ENCODE data around the gene PPHLN1.

Gene PPHLN1

GRCh38 chr12:42442888-42443287 lies 116.9 kb downstream of the PPHLN1 start:
- DNase-seq (ENCODE audit: low spot score) = no peak
- in situ Hi-C loops (cut with MboI; ENCODE audit: low sequenced_read_pairs, unreplicated experiment) = no loop called here
- no peak for TF ChIP-seq CTCF (IDR thresholded peaks at IDR 0.05; ENCODE audit: borderline replicate concordance, control extremely low read depth, extremely low read depth, insufficient read depth, missing control alignments)

GRCh38 chr12:42444192-42444943 lies 118.4 kb downstream of the PPHLN1 start:
- in situ Hi-C loops (cut with MboI; ENCODE audit: low sequenced_read_pairs, unreplicated experiment) = no loop called here
- no peak for TF ChIP-seq CTCF (IDR thresholded peaks at IDR 0.05; ENCODE audit: borderline replicate concordance, control extremely low read depth, extremely low read depth, insufficient read depth, missing control alignments)
- no peak for DNase-seq (ENCODE audit: low spot score)

- TF ChIP-seq CTCF (IDR thresholded peaks at IDR 0.05; ENCODE audit: borderline replicate concordance, control extremely low read depth, extremely low read depth, insufficient read depth, missing control alignments) = no peak
- in situ Hi-C loops (cut with MboI; ENCODE audit: low sequenced_read_pairs, unreplicated experiment) = no loop called here
- no peak for DNase-seq (ENCODE audit: low spot score)
Measured at GRCh38 chr12:42445891-42446290, 119.9 kb downstream of the PPHLN1 start.

GRCh38 chr12:42446761-42447160 lies 120.8 kb downstream of the PPHLN1 start:
- TF ChIP-seq CTCF (IDR thresholded peaks at IDR 0.05; ENCODE audit: borderline replicate concordance, control extremely low read depth, extremely low read depth, insufficient read depth, missing control alignments) = no peak
- in situ Hi-C loops (cut with MboI; ENCODE audit: low sequenced_read_pairs, unreplicated experiment) = no loop called here
- no peak for DNase-seq (ENCODE audit: low spot score)

- in situ Hi-C loops (cut with MboI; ENCODE audit: low sequenced_read_pairs, unreplicated experiment) = no loop called here
- no peak for DNase-seq (ENCODE audit: low spot score)
- TF ChIP-seq CTCF (IDR thresholded peaks at IDR 0.05; ENCODE audit: borderline replicate concordance, control extremely low read depth, extremely low read depth, insufficient read depth, missing control alignments) = no peak
Measured at GRCh38 chr12:42447371-42447786, 121.4 kb downstream of the PPHLN1 start.

GRCh38 chr12:42448841-42449240 lies 122.9 kb downstream of the PPHLN1 start:
- in situ Hi-C loops (cut with MboI; ENCODE audit: low sequenced_read_pairs, unreplicated experiment) = no loop called here
- DNase-seq (ENCODE audit: low spot score) = no peak
- TF ChIP-seq CTCF (IDR thresholded peaks at IDR 0.05; ENCODE audit: borderline replicate concordance, control extremely low read depth, extremely low read depth, insufficient read depth, missing control alignments) = no peak
